GM18499 (cell line): Measurements from ENCODE around the gene ARMCX5.

Experiments used
- ATAC-seq: cut with Tn5 transposase; IDR thresholded peaks from one replicate; pipeline ENCODE4 v1.9.1; 2021; ENCODE audit warnings: moderate number of reproducible peaks; ENCODE audit not compliant: insufficient read depth, unreplicated experiment

ARMCX5 gene

DNA sequence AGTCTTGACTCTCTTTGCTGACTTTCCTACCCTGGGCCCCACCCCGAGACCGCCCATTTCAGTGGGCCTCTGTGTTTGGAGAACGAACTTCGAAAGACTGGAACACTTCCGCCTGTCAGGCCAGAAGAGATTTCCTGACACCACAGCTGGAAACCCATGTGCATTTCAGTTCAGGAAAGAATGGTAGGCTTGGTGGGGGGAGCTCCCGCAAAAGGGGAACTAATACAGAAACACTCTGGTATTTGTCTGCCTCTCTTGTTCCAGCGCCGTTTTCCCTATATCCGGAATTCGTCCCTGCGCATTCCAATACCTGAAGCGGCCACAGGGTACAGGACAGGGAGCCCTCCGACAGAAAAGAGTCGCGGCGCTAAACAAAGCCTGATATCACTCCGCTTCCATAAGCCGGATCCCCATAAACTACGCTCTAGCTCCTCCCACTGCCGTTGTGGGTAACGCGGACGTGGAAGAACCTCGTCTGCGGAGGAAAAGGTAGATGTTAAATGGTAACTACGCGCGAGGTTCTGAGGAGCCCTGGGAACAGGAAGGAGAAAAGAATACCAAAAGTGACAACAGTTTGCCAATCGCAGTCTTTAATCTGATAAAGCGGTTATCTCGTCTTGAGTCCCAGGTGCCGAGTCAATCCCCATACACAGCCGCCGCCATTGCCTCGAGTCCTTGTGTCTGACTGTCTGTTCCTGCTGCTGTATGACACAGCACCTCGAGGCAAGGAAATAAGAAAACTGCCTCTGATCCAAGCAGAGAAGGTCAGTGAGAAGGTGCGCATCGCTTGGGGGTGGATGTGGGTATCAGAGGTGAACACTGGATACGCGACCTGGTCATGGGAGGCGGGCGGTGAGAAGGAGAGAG, at the start of gene ARMCX5:
Gene ARMCX5 (plus strand): TSS at position 432 of the 867 bp plus-strand sequence. CDS start 2,627 bp downstream, outside the sequence.
- peak; percentile 72 for ATAC-seq

DNA sequence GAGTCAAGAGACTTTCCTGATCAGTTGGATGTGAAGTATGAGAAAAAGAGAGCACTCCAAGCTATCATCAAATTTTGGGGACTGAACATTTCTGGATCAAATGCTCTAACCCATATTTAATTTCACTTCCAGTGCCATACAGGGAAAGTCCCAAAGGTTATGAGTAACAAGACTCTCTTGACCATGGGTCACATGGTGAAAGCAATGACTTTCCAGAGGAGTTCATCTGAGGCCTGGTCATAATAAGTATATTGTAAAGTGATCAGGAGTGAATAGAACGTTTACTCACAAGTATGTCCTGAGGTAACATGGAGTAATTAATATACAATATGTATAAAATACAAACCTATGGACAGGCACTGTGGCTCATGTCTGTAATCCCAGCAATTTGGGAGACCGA, 40.7 kb upstream of the ARMCX5 start:
- no peak for ATAC-seq

DNA sequence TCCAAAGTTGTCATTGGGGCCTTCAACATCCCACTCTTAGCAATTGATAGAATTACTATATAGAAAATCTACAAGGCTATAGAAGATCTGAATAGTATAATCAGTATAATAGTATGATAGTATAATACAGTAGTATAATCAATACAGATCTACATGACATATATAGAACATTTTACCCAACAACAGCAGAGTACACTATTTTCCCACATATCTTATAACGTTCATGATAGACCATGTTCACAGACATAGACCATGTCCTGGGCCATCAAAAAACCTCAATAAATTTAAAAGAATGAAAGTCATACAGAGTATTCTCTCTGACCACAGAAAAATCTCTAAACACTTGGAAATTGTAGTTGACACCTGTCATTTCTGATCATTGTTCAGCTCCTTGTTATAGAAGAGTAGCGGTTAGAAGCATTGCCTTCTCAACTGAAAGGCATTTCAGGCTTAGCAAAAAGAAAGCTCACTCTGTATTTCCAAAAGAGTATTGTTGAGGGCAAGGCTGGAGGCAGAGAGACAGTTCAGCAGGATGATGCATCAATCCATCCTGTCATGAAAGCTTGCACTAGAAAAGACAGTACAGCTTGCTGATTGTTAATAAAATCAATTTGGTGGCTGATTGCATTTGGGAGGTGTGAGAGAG, 38.8 kb upstream of the ARMCX5 start:
- no peak for ATAC-seq

DNA sequence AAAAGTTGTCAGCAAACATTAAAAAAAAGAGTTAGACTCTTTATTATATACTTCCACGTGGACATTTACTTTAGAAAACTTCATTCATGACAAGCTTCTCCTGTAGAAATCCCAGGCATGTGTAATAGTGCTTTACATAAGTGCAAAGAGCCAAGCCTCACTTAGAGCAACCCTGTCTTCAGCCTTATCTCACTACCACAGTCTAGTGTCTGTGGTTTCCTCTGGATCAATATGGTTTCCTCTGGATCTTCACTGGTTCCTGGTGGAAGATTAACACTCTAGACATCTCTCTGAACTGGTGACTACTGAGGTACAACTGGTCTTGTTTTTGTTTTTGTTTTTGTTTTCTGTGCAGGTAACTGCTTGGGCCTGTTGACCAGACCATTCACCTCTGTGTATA, 18.4 kb upstream of the ARMCX5 start:
- ATAC-seq: no peak

DNA sequence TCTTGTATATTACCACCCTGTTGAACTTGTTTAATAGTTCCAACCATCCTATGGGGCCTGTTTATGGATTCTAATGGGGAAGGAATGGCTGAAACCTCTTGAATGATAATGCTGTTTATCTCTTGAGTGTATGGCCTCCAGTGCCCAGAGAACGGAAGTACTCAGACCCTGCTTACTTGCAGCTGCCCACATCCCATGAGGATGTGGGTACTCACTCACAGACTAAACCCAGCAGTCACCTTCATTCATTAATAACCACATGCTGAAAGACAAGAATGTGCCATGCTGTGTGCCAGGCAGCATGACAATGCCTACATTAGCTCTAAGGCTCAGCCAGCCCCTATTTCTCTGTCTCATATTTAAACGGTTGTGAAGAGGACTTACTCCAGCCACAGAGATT, 5.9 kb upstream of the ARMCX5 start:
- ATAC-seq: no peak

DNA sequence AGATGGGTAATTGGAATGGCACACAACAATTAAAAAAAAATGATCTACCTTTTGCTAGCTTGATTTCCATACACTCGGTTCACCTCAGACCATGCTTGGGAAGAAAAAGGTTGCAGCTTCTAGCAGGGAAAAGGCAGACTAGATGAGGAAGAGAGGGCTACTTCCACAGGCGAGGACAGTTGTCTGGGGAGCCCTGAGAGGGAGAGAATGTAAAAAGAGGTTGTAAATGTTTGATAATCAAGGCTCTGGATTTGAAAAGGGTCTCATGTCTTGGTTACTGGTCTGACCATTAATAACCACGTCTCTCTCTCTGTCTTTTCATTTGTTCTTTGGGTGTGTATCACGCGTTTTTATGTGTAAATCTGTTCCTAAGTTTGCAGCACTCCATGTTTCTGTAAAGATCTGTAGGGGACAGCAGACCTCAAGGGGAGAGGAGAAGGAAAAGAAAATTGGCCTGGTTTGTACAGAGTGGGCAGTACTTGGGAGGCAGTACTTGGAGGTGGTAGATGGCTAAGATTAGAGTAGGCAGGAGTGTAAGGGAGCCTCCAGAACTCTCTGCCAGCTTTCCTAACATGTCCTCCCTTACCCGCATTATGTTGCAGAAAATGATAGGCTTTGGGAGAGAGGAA, 750 bp downstream of the ARMCX5 start:
- no peak for ATAC-seq

DNA sequence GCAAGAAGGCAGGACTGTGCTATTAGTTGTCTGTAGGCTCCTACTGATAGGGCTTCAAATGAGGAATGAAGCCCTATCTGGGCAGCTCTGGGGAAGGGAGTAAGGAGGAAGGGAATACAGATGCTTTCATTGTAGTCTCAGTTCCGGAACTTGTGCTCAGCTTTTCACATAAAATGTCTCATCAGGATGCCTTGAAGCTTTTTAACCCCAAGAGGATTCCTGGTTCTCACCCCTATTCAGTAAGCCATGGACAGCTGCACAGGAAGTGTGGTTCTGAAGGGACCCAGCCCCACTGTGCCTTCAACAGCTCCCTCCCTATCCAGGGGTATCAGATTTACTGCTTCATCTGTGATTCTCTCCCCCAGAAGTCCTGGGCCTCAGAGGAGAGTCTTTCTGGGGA, 5.0 kb downstream of the ARMCX5 start:
- ATAC-seq: no peak

DNA sequence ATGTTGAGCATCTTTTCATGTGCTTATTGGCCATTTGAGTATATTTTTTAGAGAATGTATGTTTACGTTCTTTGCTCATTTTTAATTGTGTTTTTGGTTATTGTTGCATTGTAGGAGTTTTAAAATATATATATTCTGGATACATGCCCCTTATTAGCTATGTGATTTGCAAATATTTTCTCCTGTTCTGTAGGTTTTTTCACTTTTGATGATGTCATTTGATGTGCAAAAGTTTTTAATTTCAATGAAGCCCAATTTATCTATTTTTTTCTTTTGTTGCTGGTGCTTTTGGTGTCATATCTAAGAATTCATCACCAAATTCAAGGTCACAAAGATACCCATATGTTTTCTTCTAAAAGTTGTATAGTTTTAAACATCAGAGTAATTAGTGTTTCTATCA, 6.8 kb downstream of the ARMCX5 start:
- ATAC-seq: no peak

DNA sequence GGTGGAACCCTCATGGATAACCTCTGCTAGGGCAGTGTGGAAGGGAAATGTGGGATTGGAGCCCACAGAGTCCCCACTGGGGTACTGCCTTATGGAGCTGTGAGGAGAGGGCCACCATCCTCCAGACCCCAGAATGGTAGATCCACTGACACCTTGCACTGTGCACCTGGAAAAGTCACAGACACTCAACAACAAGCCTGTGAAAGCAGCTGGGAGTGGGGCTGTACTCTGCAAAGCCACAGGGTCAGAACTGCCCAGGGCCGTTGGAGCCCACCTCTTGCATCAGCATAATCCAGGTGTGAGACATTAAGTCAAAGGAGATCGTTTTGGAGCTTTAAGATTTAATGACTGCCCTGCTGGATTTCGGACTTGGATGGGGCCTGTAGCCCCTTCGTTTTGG, 11.6 kb downstream of the ARMCX5 start:
- ATAC-seq: no peak

DNA sequence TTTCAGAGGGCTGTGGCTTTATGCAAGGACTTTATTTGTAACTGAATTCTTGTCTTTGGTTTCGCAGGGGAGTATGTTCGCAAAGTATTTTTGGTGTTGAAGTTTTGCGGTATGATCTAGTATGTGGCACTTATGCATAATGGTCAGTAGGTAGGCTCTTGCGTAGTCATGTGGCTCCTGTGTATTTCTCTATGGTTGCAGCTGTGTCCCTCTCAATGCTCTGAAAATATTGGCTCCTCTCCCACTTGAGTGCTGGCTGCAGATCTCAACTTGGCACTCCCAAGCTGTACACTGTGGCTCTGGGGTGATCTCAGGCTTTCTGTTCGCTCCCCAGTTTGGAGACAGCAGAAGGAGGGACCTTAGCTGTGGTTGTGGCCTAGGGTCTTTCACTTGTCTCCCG, 24.8 kb downstream of the ARMCX5 start:
- no peak for ATAC-seq

DNA sequence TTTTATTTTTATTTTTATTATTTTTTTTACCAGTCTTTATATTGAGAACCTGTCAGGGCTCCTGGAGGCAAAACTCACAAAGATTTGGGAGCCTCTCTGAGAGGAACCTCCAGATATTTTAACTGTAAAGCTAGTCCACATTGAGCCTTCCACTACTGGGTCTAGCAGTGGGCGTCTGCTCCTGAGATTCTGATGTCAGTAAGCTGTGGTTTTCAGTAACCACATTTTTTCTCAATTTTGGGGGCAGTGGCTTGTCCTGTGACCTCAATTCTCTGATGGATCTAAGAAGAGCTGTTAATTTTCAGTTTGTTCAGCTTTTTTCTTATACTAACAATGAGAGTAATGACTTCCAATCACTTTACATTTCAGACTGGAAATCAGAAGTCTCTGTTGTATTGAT, 28.3 kb downstream of the ARMCX5 start:
- no peak for ATAC-seq

DNA sequence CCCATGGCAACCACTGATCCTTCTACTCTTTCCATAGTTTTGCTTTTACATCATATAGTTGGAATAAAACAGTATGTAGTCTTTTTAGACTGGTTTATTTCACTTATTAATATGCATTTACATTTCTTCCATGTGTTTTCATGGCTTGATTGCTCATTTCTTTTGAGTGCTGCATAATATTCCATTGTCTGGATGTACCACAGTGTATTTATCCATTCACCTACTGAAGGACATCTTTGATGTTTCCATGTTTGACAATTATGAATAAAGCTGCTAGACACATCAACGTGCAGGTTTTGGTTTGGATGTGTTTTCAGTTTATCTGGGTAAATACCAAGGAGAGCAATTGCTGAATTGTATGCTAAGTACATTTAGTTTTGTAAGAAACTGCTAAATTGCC, 38.2 kb downstream of the ARMCX5 start:
- ATAC-seq: no peak

DNA sequence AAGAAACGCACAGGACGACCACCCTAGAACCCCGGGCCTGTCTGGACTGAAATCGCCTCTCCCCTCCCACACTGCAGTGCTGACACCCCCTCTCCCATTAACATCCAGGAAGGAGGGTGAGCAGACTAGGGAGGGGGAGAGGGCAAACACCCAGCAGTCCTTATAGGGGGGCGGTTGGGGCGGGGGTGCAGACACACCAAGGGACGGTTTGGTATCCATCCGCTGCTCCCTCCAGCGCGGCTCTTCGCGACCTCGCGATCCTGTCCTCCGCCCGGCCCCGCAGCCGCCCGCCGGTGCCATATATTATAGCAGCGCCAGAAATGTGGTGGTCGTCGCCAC, 51.6 kb downstream of the ARMCX5 start:
- no peak for ATAC-seq

DNA sequence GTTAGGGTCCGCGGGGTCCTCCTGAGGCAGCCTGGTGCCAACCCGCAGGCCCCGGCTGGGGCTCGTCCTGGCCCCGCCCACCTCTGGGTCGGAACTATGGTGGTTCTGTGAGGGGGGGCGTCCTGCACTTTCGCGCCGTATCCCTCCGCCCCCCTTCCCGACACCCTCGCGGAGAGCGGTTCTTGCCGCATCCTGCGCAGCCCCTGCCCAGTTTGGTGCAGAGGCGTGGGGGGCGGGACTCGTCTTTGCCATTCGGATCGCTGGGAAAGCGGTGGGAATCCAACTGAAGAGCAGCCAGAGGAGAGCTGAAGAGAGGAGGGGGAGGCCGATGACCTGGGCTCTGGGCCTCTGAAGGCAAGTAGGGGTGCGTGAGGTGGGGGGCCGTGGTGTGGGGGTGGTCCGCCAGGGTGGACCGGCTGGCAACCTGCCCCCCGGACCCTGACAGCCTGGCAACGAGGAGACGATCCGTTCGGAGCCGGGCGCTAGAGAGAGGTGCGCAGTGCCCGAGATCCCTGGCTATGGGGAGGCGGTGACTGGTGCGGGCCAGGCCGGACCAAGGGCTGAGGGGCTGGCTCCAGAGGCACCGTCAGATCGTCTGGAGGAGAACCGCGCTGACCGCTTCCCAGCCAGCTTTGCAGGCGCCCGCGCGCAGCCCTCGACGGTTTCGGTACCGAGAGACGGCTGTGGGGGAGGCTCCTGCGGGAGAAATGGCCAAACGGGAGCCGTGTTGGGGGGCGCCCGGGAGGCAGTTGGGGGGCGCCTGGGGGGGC, 52.1 kb downstream of the ARMCX5 start, which contains the start of gene GPRASP1:
Gene GPRASP1 (plus strand): TSS at position 242 of the 770 bp plus-strand sequence. CDS start 2,431 bp downstream, outside the sequence.
- no peak for ATAC-seq

DNA sequence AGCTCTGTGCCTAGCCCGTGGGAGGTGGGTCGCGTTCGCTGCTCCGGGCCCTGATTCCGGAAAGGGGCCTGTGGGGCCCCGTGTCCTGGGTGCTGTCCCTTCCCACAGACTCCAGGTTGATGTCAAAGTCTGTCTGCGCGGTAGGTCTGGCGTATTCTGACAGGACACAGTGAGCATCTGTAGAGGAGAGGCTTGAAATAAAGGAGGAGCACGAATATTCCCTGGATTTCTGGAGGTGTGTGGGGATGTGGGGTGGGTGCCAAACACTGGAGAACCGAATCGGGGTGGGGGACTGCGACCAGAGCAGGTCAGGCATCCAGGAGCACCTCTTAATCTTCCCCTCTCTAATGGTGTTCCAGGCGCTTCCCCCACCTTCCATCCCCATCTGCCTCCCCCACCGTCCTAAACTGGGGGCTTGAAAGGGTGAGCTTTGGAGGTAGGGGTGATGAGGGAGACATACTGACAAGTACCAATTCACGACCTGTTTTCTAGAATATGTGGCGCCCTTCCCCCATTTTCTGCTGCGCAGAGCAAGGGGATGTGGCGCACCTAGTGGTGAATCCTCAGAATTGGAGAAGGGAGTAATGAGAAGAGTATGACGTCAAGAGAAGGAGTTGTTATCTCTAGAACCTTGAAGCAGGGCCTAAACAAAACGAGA, 52.8 kb downstream of the ARMCX5 start:
- peak; percentile 71 for ATAC-seq
